ENCODE data around the gene LRP8.
"Not testable (repeated sequence)": the region's sequence is repeated elsewhere in the genome, so short reads cannot be mapped to it uniquely, and the experiment has no call there.

The LRP8 gene

GRCh38 chr1:53283156-53283555, 44.7 kb downstream of the LRP8 start:
- DNase-seq (ENCODE audit: low read depth): not testable (repeated sequence)

GRCh38 chr1:53281133-53281532, 46.7 kb downstream of the LRP8 start:
- no peak for DNase-seq (ENCODE audit: low read depth)

GRCh38 chr1:53280496-53280895, 47.4 kb downstream of the LRP8 start:
- DNase-seq (ENCODE audit: low read depth): no peak

- DNase-seq (ENCODE audit: low read depth): no peak
These were observed 48.3 kb downstream of the LRP8 start for GRCh38 chr1:53279296-53280200.

GRCh38 chr1:53278298-53278725, 49.6 kb downstream of the LRP8 start:
- no peak for DNase-seq (ENCODE audit: low read depth)

- DNase-seq (ENCODE audit: low read depth): no peak
These were observed 50.5 kb downstream of the LRP8 start for GRCh38 chr1:53277326-53277725.

- no peak for DNase-seq (ENCODE audit: low read depth)
These were observed 51.0 kb downstream of the LRP8 start for GRCh38 chr1:53276902-53277281.

GRCh38 chr1:53276153-53276901, 51.5 kb downstream of the LRP8 start:
- no peak for DNase-seq (ENCODE audit: low read depth)

GRCh38 chr1:53275566-53275965, 52.3 kb downstream of the LRP8 start:
- DNase-seq (ENCODE audit: low read depth): no peak

GRCh38 chr1:53274541-53275185, 53.2 kb downstream of the LRP8 start:
- no peak for DNase-seq (ENCODE audit: low read depth)

GRCh38 chr1:53274026-53274425, 53.8 kb downstream of the LRP8 start:
- no peak for DNase-seq (ENCODE audit: low read depth)

GRCh38 chr1:53273526-53273925, 54.3 kb downstream of the LRP8 start:
- no peak for DNase-seq (ENCODE audit: low read depth)

GRCh38 chr1:53272349-53272748, 55.5 kb downstream of the LRP8 start:
- no peak for DNase-seq (ENCODE audit: low read depth)

- DNase-seq (ENCODE audit: low read depth): no peak
These were observed 56.3 kb downstream of the LRP8 start for GRCh38 chr1:53271446-53272090.

GRCh38 chr1:53270873-53271272, 57.0 kb downstream of the LRP8 start:
- no peak for DNase-seq (ENCODE audit: low read depth)

- no peak for DNase-seq (ENCODE audit: low read depth)
These were observed 57.8 kb downstream of the LRP8 start for GRCh38 chr1:53270107-53270506.

- no peak for DNase-seq (ENCODE audit: low read depth)
These were observed 60.1 kb downstream of the LRP8 start for GRCh38 chr1:53267761-53268160.

- DNase-seq (ENCODE audit: low read depth): no peak
These were observed 61.8 kb downstream of the LRP8 start for GRCh38 chr1:53266038-53266437.

GRCh38 chr1:53265581-53265980, 62.3 kb downstream of the LRP8 start:
- DNase-seq (ENCODE audit: low read depth): no peak

GRCh38 chr1:53264048-53264447, 63.8 kb downstream of the LRP8 start:
- DNase-seq (ENCODE audit: low read depth): no peak

- no peak for DNase-seq (ENCODE audit: low read depth)
These were observed 65.9 kb downstream of the LRP8 start for GRCh38 chr1:53262000-53262399.

- DNase-seq (ENCODE audit: low read depth): no peak
These were observed 67.1 kb downstream of the LRP8 start for GRCh38 chr1:53260631-53261247.
